GM21619 (cell line): ENCODE measurements around the gene FCER2.

Experiments
- ATAC-seq: cut with Tn5 transposase; IDR thresholded peaks from one replicate; pipeline ENCODE4 v1.9.1; 2021; ENCODE audit not compliant: unreplicated experiment

Gene FCER2

DNA sequence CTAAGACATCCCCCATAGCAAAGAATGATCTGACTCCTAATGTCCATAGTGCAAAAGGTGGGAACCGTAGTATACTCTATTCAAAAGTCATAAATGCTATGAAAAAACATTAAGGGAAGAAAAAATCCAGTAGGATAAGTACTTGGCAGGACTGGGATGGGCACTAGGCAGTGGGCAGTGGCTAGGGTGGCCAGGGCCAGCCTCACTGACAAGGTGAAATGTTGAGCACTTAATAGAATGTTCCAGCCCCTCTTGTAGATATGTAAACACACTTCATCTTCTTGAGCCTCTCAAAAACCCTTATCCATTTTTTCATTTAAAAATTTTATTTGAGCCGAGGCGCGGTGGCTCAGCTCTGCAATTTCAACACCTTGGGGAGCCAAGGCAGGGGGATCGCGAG lies 31.4 kb upstream of the FCER2 start:
- no peak for ATAC-seq

DNA sequence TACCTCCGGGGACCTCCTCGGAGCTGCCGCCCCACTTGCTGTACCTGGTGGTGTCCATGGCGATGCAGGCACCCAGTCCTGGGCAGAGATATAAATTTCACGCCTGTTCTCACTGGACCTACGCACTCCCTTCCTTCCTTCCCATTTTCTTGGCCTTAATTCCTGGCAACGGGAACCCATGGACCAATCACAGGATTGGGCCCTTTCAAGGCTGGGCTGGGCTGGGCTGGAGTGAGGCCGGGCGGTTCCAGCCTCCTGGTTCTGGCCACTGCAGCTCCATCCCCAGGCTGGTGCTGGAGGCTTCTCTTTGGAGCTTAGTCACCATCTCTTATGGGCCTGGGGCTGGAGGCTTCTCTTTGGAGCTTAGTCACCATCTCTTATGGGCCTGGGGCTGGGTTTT lies 30.1 kb upstream of the FCER2 start, which contains the start of gene CLEC4G:
CLEC4G (minus strand) TSS at position 66 of the 400 bp plus-strand sequence; CDS start at position 58, 8 bp downstream.
- ATAC-seq = no peak

DNA sequence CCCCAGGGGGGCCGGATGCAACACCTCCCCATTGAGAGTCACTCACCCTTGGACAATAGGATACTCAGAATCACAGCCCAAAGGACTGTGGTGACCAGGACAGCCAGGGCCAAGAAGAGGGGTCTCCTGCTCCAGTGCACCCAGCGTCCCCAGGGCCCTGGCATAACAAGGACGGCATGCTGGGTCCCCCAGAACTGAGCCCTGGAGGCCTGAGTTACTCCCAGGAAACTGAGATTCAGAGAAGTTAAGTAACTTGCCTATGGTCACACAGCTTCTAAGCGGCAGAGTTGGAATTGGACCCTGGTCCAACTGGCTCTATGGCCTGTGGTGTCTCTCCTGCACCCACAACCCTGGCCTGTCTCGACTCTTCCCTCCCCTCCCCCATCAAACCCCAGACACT lies 29.7 kb upstream of the FCER2 start:
- ATAC-seq = no peak

DNA sequence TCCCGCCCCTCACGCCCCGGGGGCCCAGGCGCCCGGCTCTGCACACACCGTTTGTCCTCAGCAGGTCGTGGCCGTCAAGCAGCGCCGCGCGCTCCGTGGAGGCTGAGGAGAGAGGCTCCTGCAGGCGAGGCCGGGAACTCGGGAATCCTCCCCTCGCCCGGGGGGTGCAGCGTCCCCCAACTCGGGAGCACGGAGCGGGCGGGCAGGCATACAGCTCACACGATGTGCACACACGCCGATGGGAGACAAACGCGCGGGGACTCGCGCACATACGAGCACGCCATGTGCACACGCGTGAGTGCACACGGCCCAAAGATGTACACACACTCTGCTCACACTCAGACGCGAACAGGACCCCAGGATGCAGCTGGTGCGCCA lies 29.3 kb upstream of the FCER2 start:
- no peak for ATAC-seq

DNA sequence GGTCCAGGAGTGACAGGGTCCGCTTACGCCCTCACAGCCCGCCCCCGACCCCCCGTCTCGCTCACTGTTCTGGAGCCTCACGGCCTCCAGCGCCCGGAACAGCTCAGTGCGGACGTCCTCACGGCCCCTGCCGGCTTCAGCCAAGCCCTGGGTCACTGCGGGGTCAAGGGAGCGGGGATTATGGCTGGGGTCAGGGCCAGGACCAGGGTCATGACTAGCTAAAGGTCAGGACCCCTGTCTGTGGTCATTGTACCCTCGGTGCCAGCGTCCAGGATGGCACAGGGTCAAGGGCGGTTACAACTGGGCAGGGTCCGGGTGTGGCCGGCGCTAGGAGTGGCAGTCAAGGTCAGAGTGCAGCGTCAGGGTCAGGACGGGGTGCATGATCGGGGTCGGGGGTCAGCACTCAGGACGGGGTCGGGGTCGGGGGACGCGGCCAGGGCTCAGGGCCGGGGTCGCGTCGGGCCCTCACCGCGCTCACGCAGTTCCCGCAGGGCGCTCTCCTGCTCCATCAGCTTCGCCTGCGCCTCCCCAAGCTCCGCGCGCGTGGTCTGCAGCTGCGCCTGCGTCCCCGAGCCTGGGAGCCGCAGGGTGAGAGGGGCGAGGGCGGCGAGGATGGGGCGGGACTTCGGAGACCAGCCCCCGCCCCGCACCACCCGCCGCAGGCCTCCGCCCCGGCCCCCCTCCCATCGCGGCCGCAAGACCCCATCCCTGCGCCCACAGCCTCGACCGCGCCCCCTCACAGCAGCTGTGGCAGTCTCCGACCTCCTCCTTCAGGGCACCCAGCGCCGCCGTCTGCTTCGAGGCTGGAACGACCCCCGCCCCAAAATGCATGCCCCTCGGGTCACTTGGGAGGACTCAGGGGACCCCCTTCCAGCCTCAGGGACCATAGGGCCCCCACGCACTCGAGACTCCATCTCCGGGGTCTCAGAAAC lies 28.6 kb upstream of the FCER2 start:
- ATAC-seq = no peak

DNA sequence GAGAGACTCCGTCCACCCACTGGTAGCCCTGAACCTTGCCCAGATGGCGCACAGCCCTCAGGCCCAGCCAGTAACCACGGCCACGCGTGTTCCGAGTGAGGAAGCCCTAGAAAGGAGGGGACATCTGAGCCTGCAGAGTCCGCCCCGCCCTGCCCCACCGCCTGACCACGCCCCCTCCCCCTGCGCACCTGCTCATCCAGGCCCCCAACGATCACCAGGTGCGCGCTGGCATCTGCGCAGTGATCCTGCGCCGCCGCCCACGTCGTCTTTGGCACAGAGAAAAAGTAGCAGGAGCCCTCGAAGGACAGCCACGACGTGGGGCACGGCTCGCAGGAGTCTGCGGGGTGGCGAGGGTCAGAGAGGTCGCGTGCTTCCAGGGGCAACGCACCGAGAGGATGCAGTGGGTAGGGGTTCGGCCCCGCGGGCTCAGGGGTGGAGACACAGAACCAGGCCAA lies 27.9 kb upstream of the FCER2 start:
- ATAC-seq = no peak

DNA sequence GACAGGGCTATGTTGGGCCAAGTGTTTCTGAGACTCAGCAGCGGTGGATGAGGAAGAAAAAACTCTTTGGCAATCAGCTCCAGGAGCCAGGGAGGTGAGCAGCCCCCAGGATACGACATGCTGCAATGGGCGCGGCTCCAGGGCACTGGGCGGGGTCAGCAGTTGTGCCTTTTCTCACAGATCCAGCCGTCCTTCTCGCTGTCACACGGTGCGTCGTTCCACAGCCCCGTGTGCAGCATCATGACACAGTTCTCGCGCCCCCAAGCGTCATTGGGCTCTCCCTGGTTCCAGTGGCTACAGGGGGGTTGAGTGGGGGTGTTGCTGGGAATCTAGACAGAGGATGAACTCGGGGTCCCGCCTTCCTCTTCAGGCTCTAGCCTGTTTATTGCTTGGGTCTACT lies 27.3 kb upstream of the FCER2 start:
- ATAC-seq = no peak

DNA sequence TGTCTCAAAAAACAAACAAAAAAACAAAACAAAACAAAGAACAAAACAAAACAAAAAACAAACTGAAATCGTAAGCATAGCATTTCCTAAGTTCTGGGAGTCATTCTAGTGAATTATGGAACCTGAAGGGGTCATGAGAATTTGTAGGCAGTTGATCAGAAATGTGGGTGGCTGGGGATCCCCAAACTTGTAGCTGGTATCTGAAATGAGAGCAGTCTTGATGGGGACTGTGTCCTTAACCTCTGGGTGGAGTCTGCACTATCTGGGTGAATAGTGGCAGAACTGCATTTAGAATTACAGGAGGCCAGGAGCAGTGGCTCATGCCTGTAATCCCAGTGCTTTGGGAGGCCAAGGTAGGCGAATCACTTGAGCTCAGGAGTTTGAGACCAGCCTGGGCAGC lies 23.9 kb upstream of the FCER2 start:
- no peak for ATAC-seq

DNA sequence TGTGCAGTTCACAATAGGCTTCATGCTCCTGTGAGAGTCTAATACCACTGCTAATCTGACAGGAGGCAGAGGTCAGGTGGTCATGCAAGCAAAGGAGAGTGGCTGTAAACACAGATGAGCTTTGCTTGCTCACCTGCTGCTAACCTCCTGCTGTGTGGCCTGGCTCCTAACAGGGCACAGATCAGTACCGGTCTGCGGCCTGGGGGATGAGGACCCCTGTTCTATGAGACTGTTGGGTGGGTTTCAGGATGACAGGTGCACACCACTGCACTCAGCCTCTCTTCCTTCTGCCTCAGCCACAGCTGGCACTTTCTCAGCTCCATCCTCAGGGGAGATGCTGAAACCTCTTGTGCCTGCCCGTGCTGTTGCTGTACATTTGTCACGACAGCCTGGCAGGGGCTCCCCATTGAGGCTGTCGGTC lies 20.3 kb upstream of the FCER2 start:
- no peak for ATAC-seq

DNA sequence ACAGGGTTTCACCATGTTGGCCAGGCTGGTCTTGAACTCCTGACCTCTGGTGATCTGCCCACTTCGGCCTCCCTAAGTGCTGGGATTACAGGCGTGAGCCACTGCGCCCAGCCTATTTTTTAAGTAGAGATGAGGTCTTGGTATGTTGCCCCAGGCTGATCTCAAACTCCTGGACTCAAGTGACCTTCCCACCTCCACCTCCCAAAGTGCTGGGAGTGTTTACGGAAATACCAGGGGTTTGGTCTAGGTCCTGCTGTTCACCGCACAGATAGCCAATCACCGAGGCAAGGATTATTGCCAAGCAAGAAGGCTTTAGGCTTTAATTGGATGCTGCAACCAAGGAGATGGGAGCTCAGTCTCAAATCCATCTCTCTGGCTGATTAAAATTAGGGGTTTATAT lies 18.4 kb upstream of the FCER2 start:
- ATAC-seq = no peak

DNA sequence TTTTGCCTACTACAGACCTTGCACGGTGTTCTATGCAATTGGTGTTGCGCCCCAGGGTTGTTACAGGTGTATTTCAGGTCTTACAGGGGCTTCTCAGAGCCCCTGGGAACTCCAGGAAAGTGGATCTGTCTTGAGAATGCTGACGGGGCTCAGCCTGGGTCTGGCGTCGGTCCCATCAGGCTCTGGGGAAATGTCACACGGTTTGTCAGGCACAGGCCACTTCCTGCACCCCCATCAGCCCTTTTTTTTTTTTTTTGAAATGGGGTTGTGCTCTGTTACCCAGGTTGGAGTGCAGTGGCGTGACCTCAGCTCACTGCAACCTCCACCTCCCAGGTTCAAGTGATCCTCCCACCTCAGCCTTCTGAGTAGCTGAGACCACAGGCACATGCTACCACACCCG lies 16.7 kb upstream of the FCER2 start:
- ATAC-seq = no peak

DNA sequence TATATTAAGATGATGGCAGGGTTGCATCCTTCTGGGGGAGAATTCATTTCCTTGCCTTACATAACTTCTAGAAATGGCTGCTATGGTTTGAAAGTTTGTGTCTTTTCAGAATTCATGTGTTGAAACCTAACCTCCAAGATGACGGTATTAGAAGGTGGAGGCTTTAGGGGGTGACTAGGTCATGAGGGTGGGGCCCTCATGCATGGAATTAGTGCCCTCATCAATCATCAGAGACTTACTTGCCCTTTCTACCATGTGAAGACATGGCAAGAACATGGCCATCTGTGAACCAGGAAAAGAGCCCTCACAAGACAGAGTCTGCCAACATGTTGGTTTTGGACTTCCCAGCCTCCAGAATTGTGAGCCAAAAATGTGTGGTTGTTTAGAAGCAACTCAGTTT lies 14.8 kb upstream of the FCER2 start:
- no peak for ATAC-seq

DNA sequence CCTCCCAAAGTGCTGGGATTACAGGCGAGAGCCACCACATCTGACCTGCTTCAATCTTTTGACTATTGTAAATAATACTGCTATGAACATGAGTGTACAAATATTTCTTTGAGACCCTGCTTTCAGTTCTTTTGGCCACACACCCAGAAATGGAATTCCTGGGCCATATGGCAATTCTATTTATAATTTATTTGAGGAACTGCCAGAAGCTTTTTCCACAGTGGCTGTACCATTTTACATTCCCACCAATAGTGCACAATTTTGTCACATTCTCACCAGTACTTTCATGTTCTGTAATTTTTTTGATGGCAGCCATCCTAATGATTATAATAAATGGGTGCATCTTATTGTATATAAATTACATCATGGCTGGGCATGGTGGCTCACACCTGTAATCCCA lies 13.7 kb upstream of the FCER2 start:
- ATAC-seq = no peak

DNA sequence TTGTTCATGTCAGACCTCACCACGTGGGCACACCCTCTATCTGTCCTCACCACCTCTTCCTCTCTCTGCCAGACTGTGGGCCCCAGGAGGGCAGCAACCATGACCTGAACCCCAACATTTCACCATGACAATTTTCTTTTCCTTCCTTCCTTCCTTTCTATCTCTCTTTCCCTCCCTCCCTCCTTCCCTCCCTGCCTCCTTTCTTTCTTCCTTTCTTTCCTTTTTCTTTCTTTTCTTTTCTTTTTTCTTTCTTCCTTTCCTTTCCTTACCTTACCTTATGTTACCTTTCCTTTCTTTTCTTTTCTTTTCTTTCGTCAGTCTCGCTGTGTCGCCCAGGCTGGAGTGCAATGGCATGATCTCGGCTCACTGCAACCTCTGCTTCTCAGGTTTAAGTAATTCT lies 8.7 kb upstream of the FCER2 start:
- no peak for ATAC-seq

DNA sequence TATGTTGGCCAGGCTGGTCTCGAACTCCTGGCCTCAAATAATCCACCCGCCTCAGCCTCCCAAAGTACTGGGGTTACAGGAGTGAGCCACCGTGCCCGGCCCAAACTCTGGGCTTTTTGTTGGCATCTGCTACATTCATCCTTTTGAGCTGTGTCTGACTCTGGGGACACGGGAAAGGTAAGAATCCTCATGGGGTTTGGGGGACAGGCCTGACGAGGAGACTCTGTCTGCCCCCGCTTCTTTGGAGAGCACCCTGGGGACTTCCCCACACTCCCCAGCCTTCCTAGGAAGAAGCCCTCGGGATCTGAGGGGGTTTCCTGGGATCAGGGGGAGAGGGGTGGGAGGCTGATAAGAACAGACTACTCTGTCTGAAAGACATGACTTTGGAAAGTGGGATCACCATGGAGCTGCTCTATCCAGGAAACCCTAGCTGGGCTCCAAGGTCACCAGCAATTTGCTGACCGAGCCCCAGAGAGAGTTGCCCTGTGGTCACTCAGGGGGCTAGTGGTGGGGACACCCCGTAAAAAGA lies 8.1 kb upstream of the FCER2 start:
- ATAC-seq = no peak

DNA sequence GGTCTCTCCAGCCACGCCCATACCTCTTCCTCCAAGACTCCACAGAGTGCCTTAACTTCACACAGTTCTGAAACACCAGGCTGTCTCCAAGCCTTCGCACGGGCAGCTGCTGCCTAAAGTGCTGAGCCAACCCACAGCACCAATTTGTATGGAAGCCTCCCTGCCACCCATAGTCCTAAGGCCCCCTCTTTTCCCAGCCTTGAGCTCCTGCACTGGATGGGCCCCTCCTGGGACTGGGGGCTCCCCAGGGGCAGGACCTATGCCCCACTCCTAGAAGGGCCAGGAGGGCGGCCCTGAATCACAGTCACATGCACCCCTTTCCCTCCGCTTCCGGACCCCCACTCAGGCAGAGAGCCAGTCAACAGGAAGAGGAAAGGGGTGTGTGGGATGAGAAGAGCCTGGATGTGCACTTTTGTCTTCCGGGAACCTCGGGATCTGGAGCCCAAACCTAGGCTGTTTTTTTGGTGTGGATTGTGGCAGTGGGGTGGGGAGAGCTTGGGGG lies 5.1 kb upstream of the FCER2 start:
- no peak for ATAC-seq

DNA sequence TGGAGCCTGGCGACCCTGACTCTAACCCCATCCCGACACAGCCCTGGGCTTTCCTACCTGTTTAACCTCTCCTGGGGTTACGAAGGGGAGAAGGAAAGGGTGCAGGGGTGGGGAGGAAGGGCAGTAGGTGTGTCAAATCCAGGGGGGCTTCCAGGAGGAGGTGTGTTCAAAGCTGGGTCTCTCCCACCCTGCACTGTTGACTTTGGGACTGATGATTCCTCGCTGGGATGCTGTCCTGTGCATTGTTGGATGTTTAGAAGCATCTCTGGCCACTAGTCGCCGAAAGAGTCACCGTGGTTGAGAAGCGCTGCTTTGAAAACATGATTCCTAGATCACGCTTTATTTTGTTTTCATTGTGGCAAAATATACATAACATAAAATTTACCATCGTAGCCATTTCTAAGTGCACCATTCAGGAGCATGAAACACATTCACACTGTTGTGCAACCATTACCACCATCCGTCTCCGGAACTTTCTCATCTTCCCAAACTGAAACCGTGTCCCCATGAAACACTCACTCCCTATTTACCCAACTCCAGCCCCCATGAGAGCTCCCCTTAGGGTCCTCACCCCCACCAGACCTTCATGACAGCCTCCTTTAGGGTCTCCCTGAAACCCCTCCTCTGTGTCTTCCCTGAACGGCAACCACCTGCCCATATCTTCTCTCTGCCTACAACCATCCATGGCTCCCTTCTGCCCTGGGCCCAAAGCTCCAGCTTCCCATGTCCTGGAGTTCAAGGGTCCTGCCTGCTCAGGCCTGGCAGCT lies 4.4 kb upstream of the FCER2 start:
- ATAC-seq = no peak

DNA sequence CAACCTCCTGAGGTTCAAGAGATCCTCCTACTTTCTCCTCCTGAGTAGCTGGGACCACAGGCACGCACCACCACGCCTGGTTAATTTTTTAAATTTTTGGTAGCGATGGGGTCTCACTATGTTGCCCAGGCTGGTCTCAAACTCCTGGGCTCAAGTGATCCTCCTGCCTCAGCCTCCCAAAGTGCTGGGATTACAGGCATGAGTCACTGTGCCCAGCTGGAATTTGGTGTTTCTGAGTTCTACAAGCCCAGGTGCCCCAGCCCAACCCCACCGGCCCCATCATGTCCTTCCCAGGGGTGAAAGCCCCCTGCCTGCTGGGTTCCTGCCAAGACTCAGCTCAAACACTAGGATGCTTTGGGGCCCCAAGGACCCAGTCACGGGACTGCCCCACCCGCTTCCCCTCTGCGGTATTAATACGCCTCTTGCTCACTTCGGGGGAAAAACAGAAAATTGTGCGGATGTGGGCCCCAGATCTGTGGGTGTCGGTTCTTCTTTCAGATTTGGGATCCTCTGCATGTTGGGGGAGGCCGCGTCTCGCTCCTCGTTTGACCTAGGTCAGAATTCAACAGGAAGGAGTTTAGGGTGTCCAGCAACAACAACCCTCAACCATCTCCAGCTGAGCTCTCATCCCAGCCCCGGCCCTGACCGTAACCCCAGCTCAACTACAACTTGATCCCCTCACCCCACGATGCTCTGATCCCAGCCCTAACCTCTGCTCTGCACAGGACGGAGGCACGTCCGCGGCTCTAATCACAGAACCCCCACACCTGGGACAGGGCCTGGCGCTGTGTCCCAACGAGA lies 3.7 kb upstream of the FCER2 start:
- no peak for ATAC-seq

DNA sequence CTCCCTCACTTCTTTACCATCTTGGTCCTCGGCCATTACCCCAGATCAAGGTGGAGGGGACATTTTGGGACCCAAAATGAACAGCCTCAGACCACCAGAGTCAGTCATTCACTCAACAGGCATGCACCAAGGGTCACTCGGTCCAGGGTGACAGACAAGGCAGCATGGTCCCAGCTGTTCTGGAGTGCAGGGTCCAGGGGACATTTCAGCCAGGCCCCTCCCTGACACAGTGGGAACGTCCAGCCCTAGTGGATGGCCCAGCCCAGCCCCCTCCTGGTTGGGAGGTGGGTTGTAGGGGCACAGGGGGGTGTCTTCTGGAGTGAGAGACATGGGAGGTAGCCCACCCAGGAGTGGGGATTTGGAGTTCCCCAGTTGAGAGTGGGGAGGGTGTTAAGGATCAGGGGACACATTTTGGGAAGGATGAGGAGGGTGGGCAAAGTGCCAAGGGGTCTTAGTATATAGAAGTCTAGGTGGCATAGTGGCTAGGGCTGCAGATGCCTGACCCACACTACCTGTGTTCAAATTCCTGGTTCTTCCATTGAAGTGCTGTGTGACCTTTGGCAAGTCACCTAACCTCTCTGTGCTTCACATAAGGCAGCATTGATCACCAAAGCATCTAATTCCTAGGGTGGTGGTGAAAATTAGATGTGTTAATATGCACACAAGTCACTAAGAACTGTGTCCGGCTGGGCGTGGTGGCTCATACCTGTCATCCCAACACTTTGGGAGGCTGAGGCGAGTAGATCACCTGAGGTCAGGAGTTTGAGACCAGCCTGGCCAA lies 2.5 kb upstream of the FCER2 start:
- no peak for ATAC-seq

DNA sequence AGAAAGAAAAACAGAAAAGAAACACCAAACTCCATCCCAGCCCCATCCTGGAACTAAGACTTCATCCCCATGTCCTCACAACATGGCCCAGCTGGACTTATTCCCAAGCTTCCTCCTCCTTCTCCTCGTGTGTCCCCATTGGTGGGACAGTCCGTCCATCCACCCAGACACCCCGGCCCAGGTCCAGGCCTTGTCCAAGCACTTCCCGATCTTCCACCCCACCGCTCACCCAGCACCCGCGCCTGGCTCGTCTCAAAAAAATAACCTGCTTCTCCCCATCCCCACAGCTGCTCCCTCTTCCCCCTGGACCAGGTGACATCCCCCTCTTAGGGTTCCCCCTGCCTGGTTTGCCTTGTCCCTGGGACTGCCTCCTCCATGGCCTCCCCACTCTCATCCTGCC lies 1.4 kb upstream of the FCER2 start:
- ATAC-seq = no peak
